ENCODE measurements around the gene SYNE2. TPM values are rescaled to one million over a fixed set of nuclear protein-coding genes. Genes with fewer than 3 reads are reported as not detected.

SYNE2 gene
- total RNA-seq, 1 donor from 2014 or later = 105 TPM

DNA sequence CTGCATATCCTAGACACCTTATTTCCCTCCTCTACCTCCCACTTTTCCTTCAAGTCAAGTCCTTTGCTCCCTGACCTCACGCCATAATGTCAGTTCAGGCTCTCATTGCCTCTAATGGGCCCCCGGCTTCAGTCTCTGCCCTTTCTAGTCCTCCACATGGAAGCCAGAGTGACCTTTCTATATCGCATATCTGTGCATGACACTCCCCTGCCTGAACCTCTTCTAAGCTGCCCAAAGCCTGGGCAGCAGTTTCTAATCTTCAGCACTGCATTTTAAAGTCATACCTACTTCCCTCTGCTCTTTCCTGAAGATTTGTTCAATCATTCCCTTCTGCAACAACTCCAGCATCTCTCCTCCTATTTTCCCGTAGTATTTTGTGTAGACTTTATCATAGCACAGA, 395.9 kb downstream of the SYNE2 start:
- Histone ChIP-seq H3K27ac (no peak overlapping the region), H3K36me3 (no peaks in the 10 kb centered on the region), H2AFZ (replicated peaks) (no peak overlapping the region), H3K27me3 (no peaks in the 10 kb centered on the region), H3K79me2 (ENCODE audit: low read depth) (no peaks in the 10 kb centered on the region), H4K20me1 (ENCODE audit: low read depth) (no peaks in the 10 kb centered on the region), H3F3A (ENCODE audit: low read depth) (no peaks in the 10 kb centered on the region), H3K4me2 (no peak overlapping the region), H3K9ac (no peak overlapping the region), H3K9me3 (ENCODE audit: low read depth) (no peaks in the 10 kb centered on the region), H3K4me3 (no peak overlapping the region), H3K4me1 (peaks cover 9% of the 10 kb centered on the region)
- Mint-ChIP-seq H3K27me3 (ENCODE audit: insufficient read depth, low read depth) (peaks cover 4% of the 10 kb centered on the region), H3K4me3 (no peak overlapping the region), H3K9me3 (no peaks in the 10 kb centered on the region), H3K27ac (no peak overlapping the region), H3K4me1 (peaks cover 16% of the 10 kb centered on the region), H3K36me3 (no peaks in the 10 kb centered on the region)
- TF ChIP-seq EZH2 (IDR thresholded peaks at IDR 0.05) = no peak
- no peak for TF ChIP-seq EZH2phosphoT487 (IDR thresholded peaks at IDR 0.05)
- TF ChIP-seq, protein P1, sequence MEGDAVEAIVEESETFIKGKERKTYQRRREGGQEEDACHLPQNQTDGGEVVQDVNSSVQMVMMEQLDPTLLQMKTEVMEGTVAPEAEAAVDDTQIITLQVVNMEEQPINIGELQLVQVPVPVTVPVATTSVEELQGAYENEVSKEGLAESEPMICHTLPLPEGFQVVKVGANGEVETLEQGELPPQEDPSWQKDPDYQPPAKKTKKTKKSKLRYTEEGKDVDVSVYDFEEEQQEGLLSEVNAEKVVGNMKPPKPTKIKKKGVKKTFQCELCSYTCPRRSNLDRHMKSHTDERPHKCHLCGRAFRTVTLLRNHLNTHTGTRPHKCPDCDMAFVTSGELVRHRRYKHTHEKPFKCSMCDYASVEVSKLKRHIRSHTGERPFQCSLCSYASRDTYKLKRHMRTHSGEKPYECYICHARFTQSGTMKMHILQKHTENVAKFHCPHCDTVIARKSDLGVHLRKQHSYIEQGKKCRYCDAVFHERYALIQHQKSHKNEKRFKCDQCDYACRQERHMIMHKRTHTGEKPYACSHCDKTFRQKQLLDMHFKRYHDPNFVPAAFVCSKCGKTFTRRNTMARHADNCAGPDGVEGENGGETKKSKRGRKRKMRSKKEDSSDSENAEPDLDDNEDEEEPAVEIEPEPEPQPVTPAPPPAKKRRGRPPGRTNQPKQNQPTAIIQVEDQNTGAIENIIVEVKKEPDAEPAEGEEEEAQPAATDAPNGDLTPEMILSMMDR (IDR thresholded peaks at IDR 0.05) = no peak
- no peak for DNase-seq (ENCODE audit: low spot score)

DNA sequence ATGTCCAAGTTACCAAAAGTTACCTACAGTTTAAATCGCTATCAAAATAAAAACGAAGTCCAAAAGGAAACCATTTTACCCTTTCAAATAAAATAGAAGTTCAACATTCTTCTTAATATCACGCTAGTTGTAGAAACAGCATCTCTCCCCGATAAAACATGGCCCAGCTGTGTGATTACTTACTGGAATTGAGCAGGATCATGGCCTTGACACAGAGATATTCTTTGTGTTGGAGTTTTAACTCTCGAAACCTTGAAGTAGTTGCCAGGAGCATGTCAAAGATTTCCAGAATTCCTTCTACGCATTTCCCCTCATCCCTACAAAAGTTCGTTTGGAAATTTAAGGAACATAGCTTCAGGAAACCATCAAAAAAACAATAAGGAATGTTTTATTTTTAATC, 396.6 kb downstream of the SYNE2 start:
- no peak for DNase-seq (ENCODE audit: low spot score)
- Histone ChIP-seq H3K79me2 (ENCODE audit: low read depth) (no peaks in the 10 kb centered on the region), H2AFZ (replicated peaks) (no peak overlapping the region), H4K20me1 (ENCODE audit: low read depth) (no peaks in the 10 kb centered on the region), H3K36me3 (no peaks in the 10 kb centered on the region), H3K27me3 (no peaks in the 10 kb centered on the region), H3F3A (ENCODE audit: low read depth) (no peaks in the 10 kb centered on the region), H3K4me2 (no peak overlapping the region), H3K9me3 (ENCODE audit: low read depth) (no peaks in the 10 kb centered on the region), H3K4me3 (no peak overlapping the region), H3K9ac (no peak overlapping the region), H3K27ac (no peak overlapping the region), H3K4me1 (peaks cover 9% of the 10 kb centered on the region)
- Mint-ChIP-seq H3K27ac (no peak overlapping the region), H3K9me3 (no peaks in the 10 kb centered on the region), H3K36me3 (no peaks in the 10 kb centered on the region), H3K4me1 (peaks cover 16% of the 10 kb centered on the region), H3K4me3 (no peak overlapping the region), H3K27me3 (ENCODE audit: insufficient read depth, low read depth) (peaks cover 3% of the 10 kb centered on the region)
- TF ChIP-seq, protein P1 (IDR thresholded peaks at IDR 0.05) = no peak
- no peak for TF ChIP-seq EZH2 (IDR thresholded peaks at IDR 0.05)
- no peak for TF ChIP-seq EZH2phosphoT487 (IDR thresholded peaks at IDR 0.05)

DNA sequence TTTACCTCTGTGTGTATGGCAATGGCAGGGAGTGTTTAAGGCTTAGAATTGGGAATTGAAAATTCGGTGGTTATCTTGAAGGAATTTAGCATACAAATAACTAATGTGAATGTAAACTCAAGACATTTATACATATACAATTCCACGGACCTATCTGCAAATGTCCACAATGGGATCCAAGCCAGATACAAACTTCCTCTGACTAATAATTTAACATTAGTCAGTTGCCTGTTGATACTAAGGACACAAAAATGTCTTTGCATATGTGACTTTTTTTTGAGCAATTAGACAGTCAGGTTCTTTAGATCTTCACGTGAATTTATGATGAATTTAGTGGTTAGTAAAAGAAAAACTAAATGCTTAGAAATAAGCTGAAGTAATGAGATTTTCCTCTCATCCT, 400.9 kb downstream of the SYNE2 start:
- Mint-ChIP-seq H3K9me3 (no peaks in the 10 kb centered on the region), H3K4me1 (peaks cover 16% of the 10 kb centered on the region), H3K27me3 (ENCODE audit: insufficient read depth, low read depth) (peaks cover 3% of the 10 kb centered on the region), H3K27ac (no peak overlapping the region), H3K36me3 (no peaks in the 10 kb centered on the region), H3K4me3 (no peak overlapping the region)
- Histone ChIP-seq H3K79me2 (ENCODE audit: low read depth) (no peaks in the 10 kb centered on the region), H3K27ac (no peak overlapping the region), H2AFZ (replicated peaks) (no peak overlapping the region), H3K36me3 (no peaks in the 10 kb centered on the region), H3K9me3 (ENCODE audit: low read depth) (no peaks in the 10 kb centered on the region), H3K9ac (no peak overlapping the region), H3K4me2 (no peak overlapping the region), H3K4me1 (peaks cover 9% of the 10 kb centered on the region), H3K4me3 (no peak overlapping the region), H3K27me3 (no peaks in the 10 kb centered on the region), H4K20me1 (ENCODE audit: low read depth) (no peaks in the 10 kb centered on the region), H3F3A (ENCODE audit: low read depth) (no peaks in the 10 kb centered on the region)
- DNase-seq (ENCODE audit: low spot score) = no peak
- TF ChIP-seq EZH2phosphoT487 (IDR thresholded peaks at IDR 0.05) = no peak
- TF ChIP-seq, protein P1 (IDR thresholded peaks at IDR 0.05) = no peak
- no peak for TF ChIP-seq EZH2 (IDR thresholded peaks at IDR 0.05)

All from neural progenitor cell (in vitro differentiated cells).